A549 treated with dexamethasone at 1 μM for 4 hours (cell line): ENCODE data around the gene VPS13C. TPM values are rescaled to one million over a fixed set of nuclear protein-coding genes. Genes with fewer than 3 reads are reported as not detected.

Experiments used
- total RNA-seq: library from RNA; stranded (reverse); fragments of 200-300 nt; extraction: Qiagen RNA extraction; gene quantifications from 5 replicates; pipeline ENCODE4 v1.2.3, GENCODE V29; 2022

VPS13C gene
- total RNA-seq = 10.0 to 15.2 TPM (median 12.2 TPM) in 5 replicates

GRCh38 chr15:62060113-62060895, at the start of gene VPS13C:
TSS of gene VPS13C (minus strand) at chr15:62060447. CDS start at chr15:62060374, 73 bp downstream.

GRCh38 chr15:62066663-62067447, 6.6 kb upstream of the VPS13C start, which contains the start of gene C2CD4A:
TSS of gene C2CD4A (plus strand) at chr15:62066977. CDS start at chr15:62067614, 637 bp downstream.

Other genes with a start within 250 kb of the VPS13C start
- gene C2CD4A, start 6.5 kb upstream of the VPS13C start, total RNA-seq = 0.11 to 0.14 TPM (median 0.12 TPM) in 5 replicates
- 0.10 to 0.27 TPM (median 0.18 TPM) in 5 replicates for gene C2CD4B, start 104.8 kb upstream of the VPS13C start, total RNA-seq